ENCODE results near the gene ATAD3B.
"Not testable (repeated sequence)": the region's sequence is repeated elsewhere in the genome, so short reads cannot be mapped to it uniquely, and the experiment has no call there.

Gene ATAD3B

GRCh38 chr1:1483714-1484113, 12.1 kb downstream of the ATAD3B start:
- DNase-seq, result no peak

DNA sequence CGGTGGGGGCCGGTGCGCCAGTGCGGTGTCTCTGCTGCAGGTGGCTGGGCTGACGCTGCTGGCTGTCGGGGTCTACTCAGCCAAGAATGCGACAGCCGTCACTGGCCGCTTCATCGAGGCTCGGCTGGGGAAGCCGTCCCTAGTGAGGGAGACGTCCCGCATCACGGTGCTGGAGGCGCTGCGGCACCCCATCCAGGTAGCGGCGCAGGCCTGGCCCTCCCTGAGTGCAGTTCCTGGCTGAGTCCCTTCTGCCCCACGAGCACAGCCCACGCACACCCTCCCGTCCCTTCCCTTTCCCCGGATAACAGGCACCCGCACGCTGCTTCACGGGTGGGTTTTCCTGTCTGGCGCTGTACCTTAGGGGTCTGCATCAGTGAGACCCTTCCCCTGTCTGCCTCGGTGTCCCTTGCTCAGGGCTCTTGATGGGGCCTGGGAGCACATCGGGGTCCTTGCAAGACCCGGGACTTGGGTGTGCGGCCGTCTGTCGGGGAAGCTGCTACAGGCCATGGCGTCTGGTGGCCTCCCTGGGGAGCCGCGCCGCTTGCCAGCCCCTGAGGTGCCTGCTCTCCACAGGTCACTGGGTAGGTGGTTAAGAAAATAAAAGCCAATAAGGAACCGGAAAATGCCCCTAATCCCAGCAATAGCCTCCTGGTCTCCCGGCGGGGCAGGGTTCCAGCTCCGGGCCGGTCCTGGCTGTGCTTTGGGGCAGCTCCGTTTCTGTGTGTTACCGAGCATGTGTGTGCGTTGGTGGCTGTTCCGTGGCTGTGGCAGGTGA, 13.6 kb downstream of the ATAD3B start:
- not testable (repeated sequence) for DNase-seq

DNA sequence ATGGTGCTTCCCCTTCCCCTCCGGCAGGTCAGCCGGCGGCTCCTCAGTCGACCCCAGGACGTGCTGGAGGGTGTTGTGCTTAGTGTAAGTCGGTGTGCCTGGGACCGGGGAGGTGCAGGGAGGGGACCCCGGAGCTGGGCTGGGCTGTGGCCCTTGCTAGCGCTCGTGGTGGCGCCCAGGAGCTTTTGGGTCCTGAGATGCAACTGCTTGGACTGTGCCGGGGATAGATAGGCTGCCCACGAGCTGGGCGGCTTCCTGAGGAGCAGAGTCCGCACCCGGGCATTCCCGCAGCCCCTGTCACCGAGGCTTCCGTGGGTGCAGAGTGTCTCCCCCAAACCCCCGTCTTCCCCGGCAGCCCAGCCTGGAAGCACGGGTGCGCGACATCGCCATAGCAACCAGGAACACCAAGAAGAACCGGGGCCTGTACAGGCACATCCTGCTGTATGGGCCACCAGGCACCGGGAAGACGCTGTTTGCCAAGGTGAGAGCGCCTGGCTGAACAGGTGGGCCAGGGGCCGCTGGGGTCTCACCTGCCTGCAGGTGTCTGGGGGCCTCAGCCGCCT, 14.3 kb downstream of the ATAD3B start:
- DNase-seq, result not testable (repeated sequence)

DNA sequence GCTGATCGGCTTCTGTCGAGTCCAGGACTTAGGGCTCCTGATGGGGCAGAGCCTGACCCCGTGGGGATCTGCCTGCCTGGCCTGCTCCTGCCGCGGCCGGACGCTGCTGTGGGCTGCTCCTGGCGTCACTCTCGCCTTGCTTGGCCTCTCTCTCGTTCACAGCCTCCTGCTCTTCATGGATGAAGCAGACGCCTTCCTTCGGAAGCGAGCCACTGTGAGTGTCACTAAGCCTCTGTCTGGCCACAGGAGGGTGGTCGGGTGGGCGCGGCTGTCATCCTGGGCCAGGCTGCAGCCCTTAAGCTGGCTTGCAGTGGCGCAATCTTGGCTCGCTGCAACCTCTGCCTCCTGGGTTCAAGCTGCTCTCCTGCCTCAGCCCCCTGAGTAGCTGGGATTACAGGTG, 16.1 kb downstream of the ATAD3B start:
- DNase-seq, result no peak

GRCh38 chr1:1489231-1489630, 17.7 kb downstream of the ATAD3B start:
- no peak for DNase-seq

DNA sequence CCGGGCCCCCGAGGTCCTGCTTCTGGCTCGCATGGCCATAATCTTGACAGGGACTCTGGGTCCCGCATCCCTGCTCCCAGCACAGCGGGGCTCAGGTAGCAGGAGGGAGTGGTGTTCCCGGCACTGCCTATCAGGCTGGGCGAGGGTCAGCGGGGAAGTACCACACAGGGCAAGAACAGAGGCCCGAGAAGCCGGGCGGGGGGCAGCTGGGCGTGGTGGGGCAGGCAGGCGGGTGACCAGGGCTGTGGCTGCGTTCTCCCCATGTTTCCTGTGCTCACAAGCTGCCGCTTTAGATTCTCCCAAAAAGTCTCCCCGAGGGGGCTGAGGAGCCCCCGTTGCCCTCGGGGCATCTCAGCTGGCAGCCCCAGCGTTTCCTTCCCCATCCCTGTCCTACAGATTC, 18.3 kb downstream of the ATAD3B start:
- no peak for DNase-seq

GRCh38 chr1:1490633-1491230, 19.2 kb downstream of the ATAD3B start:
- DNase-seq, result no peak

DNA sequence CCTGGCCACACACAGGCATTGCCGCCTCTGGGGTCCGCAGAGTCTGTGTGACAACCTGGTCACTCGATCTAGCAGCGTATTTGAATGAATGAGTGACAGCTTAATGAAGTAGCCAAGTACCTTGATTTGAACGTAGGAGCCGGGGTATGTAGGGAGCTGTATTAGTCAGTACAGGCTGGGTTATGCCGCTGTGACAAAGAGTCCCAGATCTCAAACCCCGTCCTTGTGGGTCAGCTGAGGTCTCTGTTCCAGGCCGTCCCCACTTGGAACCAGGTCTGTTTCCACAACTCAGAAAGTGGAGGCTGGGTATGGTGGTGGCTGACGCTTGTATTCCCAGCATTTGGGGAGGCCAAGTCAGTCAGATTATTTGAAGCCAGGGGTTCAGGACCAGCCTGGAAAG, 20.0 kb downstream of the ATAD3B start:
- no peak for DNase-seq

GRCh38 chr1:1494311-1494710, 22.7 kb downstream of the ATAD3B start:
- not testable (repeated sequence) for DNase-seq

- not testable (repeated sequence) for DNase-seq
Measured at GRCh38 chr1:1495461-1495975, 24.0 kb downstream of the ATAD3B start.

GRCh38 chr1:1504777-1505365, 33.3 kb downstream of the ATAD3B start:
- peak; percentile 51 for DNase-seq

DNA sequence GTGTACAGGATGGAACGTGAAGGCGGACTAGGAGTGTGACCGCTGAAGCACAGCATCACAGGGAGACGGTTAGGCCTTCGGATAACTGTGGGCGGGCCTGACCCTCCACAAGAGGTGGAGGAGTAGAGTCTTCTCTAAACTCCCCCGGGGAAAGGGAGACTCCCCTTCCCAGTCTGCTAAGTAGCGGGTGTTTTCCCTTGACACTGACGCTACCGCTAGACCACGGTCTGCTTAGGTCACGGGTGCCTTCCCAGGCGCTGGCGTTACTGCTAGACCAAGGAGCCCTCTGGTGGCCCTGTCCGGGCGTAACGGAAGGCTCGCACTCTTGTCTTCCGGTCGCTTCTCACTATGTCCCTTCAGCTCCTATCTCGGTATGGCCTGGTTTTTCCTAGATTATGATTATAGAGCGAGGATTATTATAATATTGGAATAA, 33.8 kb downstream of the ATAD3B start:
- DNase-seq, result peak; percentile 30

- DNase-seq, result not testable (repeated sequence)
Measured at GRCh38 chr1:1505801-1506200, 34.2 kb downstream of the ATAD3B start.

- no peak for DNase-seq
Measured at GRCh38 chr1:1507305-1507704, 35.7 kb downstream of the ATAD3B start.

GRCh38 chr1:1508775-1509464, 37.4 kb downstream of the ATAD3B start:
- not testable (repeated sequence) for DNase-seq

DNA sequence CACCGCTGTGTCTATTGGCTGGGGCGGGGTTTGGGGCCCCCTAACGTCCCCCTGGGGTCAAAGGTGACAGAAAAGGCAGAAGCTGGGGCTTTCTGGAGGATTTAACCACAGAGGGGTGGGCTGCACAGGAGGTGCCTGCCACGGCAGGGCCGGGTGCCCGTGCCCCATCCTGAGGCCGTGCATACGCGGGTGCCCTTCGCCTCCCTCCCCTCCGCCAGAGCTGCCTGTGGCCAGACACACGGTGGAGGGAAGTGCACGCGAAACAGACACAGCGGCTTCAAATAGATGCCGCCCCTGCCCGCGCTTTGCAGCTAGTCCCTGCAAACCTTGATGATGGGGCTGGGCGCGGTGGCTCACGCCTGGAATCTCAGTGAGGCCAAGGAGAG, 37.9 kb downstream of the ATAD3B start:
- DNase-seq, result not testable (repeated sequence)

DNA sequence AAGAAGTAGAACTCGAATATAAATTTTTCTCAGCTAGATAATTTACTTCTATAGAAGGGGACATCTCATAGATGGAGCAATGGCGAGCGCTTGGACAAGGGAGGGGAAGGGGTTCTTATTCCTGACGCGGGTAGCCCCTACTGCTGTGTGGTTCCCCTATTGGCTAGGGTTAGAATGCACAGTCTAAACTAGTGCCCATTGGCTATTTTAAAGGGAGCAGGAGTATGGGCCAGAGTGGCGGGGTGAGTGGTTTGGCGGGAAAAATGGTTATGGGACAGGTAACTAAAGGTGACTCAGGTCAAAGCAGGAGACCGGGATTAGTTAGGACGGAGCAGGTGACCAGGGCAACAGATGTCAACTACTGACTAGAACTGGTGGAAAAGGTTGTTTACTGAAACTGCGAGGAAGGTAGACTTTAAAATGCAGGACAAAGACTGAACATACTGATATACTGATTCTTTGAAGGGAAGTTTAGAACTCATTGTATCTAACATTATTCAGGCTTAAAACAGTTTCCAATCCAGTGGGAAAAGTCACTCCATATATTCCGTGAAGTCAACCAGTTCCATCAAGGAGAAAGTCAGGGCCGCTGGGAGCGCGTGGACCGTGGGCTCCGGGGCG, 39.5 kb downstream of the ATAD3B start:
- DNase-seq, result no peak

GRCh38 chr1:1511533-1512285, 40.1 kb downstream of the ATAD3B start, which contains the start of gene ATAD3A:
Gene ATAD3A (plus strand): TSS chr1:1512162. CDS start chr1:1512269, 107 bp downstream.
- peak; percentile 98 for DNase-seq

DNA sequence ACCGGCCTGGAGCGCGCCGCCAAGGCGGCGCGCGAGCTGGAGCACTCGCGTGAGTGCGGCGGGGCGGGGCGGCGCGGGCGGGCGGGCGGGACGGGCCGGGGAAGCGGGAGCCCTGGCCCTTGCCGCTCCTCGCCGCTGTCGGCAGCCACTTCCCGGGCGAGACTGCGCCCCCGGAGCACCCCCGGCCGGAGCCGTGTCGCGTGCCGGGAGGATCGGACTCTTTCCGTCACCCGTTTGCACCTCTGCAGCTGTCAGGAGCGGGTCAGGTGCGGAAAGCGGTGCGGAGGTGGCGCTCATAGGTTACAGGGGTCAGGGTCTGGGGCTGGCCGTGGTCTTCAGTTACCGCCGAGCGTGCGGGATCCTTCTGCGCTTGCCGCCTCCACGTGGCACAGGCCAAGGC, 40.9 kb downstream of the ATAD3B start:
- not testable (repeated sequence) for DNase-seq

GRCh38 chr1:1513675-1514074, 42.1 kb downstream of the ATAD3B start:
- DNase-seq, result not testable (repeated sequence)

DNA sequence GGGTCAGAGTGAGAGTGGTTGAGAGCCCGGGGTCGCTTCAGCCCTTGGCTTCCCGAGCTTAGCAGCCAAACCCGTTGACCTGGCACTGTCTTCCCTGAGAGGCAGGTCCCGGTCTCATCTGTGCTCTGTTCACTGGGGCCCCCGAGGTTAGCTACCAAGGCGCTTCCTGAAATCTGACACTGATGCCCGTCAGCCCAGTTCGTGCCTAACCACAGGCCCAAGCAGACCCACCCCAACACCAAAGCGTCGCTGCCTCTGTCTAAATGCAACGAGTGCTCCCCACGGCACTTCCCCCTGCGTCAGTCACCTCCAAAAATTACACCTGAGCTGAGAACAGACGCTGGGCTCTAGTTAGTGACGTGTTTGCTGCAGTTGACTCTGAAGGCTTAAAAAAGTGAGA, 42.8 kb downstream of the ATAD3B start:
- peak; percentile 46 for DNase-seq

DNA sequence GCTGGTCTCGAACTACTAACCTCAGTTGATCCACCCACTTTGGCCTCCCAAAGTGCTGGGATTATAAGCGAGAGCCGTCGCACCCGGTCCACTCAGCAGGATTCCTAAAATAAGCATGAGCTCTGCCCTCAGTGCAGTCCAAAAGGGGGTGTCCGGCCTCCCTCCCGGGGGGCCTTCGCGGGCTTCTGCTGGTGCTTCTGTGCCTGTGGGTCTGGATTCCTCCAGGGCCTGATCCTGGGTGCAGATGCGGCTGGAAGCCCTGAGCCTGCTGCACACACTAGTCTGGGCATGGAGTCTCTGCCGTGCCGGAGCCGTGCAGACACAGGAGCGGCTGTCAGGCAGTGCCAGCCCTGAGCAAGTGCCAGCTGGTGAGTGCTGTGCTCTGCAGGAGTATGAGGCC, 45.4 kb downstream of the ATAD3B start:
- not testable (repeated sequence) for DNase-seq
